ENCODE measurements around the gene SOX4. TPM values are rescaled to one million over a fixed set of nuclear protein-coding genes. Genes with fewer than 3 reads are reported as not detected.
"Not testable (repeated sequence)": the region's sequence is repeated elsewhere in the genome, so short reads cannot be mapped to it uniquely, and the experiment has no call there.

The SOX4 gene
- polyA plus RNA-seq (ENCODE audit: insufficient read length in 3 of 3), result 100 to 1,000 TPM; 130 to 152 (median 143) TPM

DNA sequence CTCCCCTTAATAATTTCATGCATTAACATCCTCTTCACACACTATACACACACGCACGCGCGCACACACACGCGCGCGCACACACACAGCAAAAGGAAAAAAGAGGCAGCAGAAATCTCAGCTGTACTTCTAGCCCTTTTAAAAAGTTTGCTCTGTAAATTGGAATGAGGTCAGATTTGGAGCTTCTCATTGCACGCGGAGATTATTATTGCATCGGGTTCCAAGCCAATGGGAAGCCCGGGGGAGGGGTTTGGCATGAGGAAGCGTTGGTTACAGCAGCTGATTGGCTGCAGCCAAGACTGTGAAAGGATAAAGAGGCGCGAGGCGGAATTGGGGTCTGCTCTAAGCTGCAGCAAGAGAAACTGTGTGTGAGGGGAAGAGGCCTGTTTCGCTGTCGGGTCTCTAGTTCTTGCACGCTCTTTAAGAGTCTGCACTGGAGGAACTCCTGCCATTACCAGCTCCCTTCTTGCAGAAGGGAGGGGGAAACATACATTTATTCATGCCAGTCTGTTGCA is at the start of gene SOX4:
Gene SOX4 (plus strand): TSS at position 340 of the 515 bp plus-strand sequence. CDS start 784 bp downstream, outside the sequence.
- DNase-seq (ENCODE audit: low read depth in 3 of 3, low spot score in 2 of 3), result peak; percentile 98 to 99 (median 99)

DNA sequence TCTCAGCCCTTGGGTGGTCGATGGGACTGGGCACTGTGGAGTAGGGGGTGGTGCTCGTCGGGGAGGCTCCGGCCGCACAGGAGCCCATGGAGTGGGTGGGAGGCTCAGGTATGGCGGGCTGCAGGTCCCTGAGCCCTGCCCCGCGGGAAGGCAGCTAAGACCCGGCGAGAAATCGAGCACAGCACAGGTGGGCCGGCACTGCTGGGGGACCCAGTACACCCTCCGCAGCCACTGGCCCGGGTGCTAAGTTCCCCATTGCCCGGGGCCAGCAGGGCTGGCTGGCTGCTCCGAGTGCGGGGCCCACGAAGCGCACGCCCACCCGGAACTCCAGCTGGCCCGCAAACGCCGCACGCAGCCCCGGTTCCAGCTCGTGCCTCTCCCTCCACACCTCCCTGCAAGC is 41.3 kb upstream of the SOX4 start:
- not testable (repeated sequence) for DNase-seq (ENCODE audit: low read depth in 3 of 3, low spot score in 2 of 3)

DNA sequence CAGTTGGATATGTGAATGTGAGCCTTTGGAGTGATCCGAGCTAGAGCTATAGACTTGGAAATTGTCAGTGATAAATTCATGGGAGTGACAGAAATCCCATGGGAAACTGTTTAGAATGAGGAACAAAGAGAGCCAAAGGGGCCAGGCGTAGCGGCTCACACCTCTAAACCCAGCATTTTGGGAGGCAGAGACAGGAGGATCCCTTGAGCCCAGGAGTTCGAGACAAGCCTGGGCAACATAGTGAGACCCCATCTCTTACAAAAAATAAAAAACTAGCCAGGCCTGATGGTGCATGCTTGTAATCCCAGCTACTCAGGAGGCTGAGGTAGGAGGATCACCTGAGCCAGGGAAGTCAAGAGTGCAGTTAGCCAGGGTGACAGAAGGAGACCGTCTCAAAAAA is 39.3 kb upstream of the SOX4 start:
- no peak for DNase-seq (ENCODE audit: low read depth in 3 of 3, low spot score in 2 of 3)

DNA sequence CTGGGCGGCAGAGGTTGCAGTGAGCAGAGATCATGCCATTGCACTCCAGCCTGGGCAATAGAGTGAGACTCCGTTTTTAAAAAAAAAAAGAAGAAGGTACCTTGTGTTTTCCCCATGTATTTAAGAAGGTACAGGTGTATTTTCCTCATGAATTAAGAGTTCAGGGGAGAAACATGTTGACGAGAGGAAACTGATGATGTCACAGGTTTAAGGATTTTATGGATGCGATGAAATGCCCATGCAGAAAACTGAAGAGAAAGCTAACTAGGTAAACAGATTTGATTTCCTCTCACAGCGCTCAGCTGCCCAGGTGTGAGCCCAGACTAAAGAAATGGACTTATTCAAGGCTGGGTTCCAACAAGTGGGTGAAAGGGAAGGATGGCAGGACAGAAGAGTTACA is 38.4 kb upstream of the SOX4 start:
- no peak for DNase-seq (ENCODE audit: low read depth in 3 of 3, low spot score in 2 of 3)

DNA sequence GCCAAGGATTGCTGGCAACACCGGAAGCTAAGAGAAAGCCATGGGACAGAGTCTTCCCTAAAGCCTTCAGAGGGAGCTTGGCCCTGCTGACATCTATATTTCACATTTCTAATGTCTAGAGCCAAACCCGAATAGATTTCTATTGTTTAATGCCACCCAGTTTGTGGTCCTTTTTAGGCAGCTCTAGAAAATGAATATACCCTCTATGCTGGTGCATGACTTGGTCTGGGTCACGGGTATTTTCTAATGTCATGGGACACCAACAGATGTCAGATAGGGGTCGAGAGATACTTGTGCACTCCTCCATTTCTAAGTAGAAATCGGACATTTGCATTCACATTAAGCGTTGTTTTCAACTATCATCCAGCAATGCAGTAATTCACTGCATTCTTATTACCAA is 37.0 kb upstream of the SOX4 start:
- no peak for DNase-seq (ENCODE audit: low read depth in 3 of 3, low spot score in 2 of 3)

DNA sequence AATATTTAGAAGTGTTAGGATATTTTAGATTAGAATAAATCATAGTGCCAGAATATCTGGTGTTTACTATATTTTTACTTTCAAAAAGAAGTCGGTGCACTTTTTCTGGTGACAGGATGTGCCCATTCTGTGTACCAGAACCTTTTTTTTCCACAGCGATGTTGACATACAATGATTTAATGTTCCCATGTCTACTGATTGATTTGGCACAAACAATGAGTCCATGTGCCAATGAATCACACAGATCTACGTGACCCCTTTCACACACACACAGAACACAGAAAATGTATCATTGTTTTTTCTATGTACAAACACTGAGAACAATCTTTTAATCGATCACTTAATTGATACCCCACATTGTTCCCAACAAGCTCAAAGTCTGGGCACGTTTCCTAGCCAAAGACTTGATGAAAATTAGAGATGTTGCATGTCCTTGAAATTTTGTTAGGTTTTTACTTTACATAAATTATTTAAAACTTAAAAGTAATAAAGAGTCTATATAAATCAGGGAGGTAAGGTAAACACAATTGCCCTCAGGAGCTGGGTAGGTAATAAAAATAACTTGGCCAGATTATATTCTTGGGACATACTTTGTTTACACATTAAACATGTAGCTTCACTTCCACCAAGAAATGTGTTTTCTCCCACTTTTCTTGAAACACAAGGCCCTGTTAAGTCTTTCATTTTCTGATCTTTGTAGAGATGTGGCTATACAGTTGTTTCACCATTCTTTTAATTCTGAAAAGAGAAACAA is 36.4 kb upstream of the SOX4 start:
- no peak for DNase-seq (ENCODE audit: low read depth in 3 of 3, low spot score in 2 of 3)

DNA sequence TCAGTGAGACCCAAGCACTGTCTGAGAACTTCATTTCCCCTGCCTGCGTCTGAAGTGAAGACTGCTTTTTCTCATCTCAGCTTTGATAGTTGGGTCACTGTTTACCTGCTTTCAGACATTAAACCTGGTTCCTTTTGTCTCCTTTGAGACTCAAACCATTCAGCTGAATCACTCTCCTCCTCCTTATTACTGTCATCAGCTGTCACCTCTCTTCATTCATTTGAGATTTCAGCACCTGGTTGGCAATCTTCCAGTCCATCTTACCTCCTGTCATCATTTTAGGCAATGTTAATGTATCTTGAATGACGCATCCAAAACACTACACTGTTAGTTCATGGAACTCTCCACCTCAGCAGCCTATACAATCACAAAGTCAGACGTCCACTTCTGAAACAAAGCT is 34.3 kb upstream of the SOX4 start:
- no peak for DNase-seq (ENCODE audit: low read depth in 3 of 3, low spot score in 2 of 3)

DNA sequence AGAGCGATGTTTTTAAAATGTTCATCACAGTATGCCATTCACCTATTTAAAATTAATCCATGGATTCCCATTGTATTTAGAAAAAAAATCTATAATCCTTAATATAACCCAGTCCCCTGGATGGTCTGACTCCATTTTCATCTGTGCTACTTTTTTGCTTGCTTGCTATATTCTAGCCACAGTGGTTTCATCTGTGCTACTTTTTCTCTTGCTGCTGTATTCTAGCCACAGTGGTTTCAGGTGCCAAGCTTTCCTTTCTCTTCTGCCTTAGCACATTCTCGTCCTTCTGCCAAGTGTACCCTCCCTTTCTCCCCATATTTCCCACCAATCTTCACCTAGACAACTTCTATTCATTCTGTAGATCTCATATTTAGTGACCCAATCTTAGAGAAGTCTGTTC is 33.3 kb upstream of the SOX4 start:
- DNase-seq (ENCODE audit: low read depth in 3 of 3, low spot score in 2 of 3), result no peak

DNA sequence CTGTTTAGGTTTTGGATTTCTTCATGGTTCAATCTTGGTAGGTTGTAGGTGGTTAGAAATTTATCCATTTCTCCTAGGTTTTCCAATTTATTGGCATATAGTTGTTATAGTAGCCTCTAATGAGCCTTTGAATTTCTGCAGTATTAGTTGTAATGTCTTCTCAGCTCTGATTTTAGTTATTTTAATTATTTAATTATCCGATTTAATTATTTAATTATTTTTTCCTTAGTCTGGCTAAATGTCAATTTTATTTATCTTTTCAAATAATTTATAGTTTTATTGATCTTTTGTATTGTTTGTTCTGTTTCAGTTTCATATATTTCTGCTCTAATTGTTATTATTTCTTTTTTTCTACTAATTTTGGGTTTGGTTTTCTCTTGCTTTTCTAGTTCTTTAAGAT is 28.1 kb upstream of the SOX4 start:
- DNase-seq (ENCODE audit: low read depth in 3 of 3, low spot score in 2 of 3), result no peak

DNA sequence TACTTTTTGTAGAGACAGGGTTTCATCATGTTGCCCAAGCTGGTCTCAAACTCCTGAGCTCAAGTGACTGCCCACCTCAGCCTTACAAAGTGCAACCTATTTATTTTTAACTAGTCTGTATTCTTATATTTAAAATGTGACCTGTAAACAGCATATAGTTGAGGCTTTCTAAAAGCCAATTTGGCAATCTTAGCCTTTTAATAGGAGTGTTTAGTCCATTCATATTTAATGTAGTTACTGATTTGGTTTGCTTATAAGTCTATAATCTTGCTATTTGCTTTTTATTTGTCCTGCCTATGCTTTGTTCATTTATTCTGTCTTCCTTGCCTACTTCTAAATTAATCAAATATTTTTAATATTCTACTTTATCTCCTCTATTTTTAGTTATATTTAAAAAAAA is 15.0 kb upstream of the SOX4 start:
- DNase-seq (ENCODE audit: low read depth in 3 of 3, low spot score in 2 of 3), result no peak

DNA sequence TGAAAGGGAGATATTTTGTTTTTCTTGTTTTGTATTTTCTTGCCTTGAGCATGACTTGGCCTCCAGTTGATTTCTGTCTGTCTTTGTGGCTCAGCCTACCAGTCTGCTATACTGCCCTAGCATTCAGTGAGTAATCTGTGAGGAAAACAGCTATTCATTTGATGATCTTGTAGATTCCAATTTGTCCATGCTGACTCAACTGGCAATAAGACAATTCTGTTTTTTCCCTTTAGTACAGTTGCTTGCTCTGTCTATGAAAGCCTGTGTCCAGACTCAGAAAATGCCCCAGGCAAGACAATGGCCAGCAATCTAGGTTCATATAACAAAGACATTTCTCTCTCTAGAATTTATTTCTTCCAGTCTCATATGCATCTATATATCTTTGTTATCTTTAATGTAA is 10.9 kb upstream of the SOX4 start:
- no peak for DNase-seq (ENCODE audit: low read depth in 3 of 3, low spot score in 2 of 3)

DNA sequence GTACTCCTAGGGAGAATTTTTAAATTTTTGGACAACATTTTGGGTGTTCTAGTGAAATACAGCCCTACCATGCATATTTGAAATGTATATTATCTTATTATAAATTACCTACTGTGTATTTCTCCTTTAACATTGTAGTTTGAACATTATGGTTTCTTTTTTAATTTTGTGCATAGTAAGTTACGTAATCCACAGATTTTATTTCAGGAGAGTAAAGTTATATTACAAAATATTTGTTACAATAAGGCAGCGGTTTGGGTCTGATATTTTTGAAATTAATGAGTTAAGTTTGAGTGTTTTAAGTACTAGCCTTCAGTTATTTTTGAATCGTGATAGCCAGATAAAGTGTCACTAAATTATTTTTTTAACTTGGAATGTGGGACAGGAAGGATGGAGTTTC is 7.3 kb upstream of the SOX4 start:
- no peak for DNase-seq (ENCODE audit: low read depth in 3 of 3, low spot score in 2 of 3)

DNA sequence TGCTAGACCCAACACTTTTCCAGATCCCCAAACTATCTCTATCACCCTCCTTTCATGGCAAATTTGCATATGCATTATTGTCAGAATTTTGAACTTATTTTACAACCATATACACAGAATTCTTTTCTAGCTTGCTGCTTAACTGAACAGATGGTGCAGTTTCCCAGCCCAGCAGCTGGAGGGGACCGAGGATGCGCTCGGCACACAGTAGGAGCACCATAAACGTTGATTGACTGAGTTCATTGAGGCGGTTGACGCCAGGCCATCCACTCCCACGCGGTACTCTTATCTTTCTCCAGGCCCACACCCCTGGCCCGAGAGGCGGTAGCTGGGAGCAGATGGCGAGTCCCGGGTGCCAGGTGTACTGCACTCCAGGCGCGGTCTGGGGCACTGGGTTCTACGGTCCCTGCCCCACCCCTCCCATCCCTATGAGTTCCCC is 6.8 kb upstream of the SOX4 start:
- no peak for DNase-seq (ENCODE audit: low read depth in 3 of 3, low spot score in 2 of 3)

DNA sequence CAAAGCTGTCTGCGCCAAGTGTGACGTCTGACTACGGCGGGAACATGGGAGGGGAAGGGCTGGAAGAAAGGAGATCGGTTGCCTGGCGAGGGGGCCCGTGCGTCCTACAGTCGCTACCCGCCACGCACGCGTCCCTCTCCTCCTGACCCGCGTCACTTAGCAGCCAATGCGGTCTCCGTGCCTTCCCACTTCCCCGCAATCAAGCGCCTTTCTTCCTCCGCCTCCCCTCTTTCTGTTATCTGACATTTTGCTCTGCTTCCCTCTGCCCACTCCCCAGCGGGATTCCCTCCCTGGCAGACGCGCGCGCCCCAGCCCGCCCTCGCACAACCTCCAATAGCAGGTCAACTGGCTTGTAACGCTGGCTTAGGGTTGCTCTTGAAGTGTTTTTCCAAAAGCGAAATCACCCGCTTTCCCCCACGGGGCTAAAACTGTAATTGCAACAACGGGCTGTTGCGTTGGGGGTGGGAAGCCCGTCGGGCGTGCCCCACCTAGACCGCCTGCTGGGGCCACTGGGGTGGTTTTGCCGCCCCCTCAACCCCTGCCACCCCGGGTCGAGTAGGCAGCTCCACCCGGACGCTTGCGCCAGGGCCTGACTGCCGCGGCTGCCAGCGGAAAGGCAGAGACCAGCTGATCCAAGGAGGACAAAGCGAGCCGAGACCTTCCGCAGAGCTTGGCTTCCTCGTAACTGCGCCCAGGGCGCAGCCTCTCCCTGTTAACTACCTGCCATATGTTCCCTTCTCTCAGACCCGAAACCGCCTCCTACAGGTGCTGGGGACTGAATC is 6.2 kb upstream of the SOX4 start:
- DNase-seq (ENCODE audit: low read depth in 3 of 3, low spot score in 2 of 3), result no peak

DNA sequence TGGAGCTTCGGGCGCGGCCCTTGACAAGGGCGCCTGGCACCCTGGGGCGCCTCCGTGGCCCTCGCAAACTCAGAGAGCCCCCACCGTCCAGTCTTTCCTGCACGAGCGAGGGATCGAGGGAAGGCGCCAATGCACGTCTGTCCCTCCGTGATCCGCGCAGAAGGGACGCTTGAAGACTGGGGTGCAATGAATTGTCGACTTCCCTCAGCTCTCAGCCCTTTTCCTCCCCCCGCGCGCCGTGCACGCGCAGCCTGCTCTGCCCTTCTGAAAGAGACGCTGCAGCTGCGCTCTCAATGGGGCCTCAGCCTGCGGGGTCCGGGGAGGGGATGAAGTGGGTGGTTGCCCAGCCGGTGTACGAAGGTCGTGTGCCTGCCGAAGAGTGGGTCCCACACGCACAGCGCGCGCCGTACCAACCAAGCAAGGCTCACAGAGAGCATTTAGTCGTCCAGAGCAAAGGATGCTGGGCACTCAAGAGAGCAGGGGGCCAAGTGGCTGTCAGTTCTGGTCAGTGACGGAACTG is 5.5 kb upstream of the SOX4 start:
- peak in 1 of 3 donors; percentile 78 for DNase-seq (ENCODE audit: low read depth in 3 of 3, low spot score in 2 of 3)

DNA sequence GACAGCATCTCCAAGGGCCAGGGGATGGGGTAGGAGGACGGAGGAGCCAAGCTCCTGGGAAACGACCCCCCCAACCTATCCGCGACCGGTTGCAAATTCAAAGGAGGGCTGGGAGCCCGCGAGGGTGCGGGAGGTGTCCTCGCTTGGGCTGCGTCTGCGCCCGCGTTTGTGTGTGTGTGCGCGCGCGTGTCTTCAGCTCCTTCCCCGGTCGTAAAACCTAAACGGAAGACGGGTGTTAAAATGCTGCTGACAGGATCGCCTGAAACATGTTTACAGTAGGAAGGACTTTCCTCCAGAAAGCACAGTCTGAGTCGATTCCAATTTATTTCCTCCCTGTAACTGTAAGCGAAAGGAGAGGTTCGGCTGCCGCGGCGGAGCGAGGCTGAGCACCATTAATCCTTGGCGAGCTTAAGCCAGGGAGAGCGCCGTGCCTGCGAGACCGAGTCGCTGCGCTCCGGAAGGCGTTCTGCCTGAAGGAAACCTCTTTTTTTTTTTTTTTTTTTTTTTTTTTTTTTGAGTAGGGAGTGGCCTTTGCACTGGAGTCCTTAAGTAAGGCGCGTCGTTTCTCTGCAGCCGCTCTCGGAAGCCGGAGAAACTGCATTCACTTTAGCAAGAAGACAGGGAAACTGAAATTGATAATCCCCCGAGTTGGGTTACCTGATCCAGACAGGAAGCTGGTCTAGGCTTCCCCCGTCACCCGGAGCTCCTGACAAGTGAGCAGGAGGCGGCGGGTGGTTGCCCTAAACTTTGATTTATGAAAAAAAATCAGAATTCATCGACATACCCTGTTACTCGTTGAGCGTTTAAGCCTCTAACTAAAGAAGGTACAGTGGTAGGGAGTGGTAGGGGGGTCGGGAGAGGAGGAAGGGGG is 4.8 kb upstream of the SOX4 start:
- DNase-seq (ENCODE audit: low read depth in 3 of 3, low spot score in 2 of 3), result peak; percentile 79 to 87 (median 81)

DNA sequence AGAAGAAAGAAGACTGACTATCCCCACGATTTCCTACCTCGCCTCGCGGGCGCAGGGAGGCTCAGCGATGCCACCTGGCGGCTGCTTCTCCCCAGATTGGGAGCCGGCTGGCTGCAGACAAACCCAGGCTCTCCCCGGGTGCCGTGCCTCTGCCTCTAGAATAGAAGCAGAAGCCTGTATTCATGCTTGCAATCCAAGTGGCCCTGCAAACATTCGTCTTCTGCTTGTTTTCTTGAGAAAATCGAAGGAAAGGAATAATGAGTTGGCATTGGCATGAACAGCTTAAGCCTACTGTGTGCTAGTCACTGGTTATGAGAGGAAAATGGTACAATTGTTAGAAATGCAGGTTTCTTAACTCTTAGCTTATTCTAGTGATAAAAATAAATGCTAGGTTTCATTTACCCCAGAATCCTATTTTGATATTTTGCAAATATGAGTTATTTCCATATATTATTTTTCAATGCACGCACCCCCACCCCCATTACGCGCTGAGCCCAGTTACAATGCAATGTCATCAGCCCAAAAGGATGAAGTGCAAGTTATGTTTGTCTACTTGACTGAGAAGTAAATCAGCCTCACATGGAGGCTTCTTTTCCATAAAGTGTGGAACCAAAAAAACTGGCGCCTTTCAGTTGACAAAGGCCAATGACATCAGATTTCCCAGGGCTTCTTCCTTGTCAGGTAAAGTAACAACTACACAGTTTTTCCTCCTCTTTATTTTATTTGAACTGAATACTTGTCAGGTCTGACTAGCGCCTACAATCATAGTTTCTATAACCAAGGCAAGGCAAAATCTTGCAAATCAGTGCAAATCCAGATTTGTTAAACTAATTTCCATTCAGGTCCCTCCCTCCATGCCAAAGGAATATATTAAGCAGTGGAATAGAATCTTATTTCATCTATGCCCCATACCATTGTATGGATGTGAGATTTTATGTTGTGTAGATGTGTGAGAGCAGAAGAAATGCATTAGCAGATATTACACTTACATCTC is 3.9 kb upstream of the SOX4 start:
- peak in 2 of 3 donors; percentile 84 to 89 for DNase-seq (ENCODE audit: low read depth in 3 of 3, low spot score in 2 of 3)

DNA sequence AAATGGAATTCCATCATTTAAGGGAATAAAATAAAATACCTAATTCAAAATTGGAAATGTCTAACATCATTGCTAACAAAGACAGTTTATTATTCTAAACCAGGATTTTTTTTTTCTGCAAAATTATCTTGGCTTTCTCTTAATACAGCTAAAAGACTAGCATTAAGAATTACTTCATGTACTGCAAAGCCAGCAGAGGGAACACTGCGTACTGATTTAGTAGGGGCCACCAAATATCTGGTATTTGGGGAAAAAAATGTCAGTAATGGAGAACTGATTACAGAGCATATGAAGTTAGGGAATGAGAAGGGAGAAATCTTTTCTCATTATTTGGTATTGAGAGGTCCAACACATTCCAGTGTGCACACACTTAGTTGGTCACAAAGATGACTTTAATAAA is 3.2 kb upstream of the SOX4 start:
- no peak for DNase-seq (ENCODE audit: low read depth in 3 of 3, low spot score in 2 of 3)

DNA sequence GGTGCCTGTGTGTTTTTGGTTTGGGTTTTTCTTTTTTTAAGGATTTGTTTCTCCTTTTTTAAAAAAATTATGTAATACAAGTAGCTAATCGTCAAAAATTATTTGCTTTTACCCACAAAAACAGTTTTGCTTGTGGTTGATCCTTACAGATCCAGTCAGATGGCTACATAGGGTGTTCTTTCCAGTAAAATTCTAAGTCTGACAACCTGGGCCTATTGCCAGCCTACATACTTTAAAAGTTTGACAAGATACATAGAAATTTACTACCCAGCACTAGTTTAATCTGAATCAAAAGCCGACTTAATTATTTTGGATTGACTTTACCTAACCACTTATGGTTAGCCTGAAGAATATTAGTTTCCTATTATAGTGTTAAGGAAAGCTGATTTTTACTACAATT is 2.1 kb upstream of the SOX4 start:
- no peak for DNase-seq (ENCODE audit: low read depth in 3 of 3, low spot score in 2 of 3)
